Parathyroid adenoma (tissue), 2 donors: Measurements from ENCODE around the gene FOXJ2.

ENCODE experiments used
- H2AFZ ChIP-seq: fragments of 300-600 bp; sonication (generic); one replicate; pipeline ENCODE4 v1.7.0; 2017; ENCODE audit warnings: antibody characterized with exemption, mild to moderate bottlenecking
- H3K27ac ChIP-seq: fragments of 300-600 bp; sonication (generic); one replicate; pipeline ENCODE4 v1.7.0; 2017
- H3K27me3 ChIP-seq: fragments of 300-600 bp; sonication (generic); one replicate; pipeline ENCODE4 v1.7.0; 2017; ENCODE audit warnings: low read length; ENCODE audit not compliant: control insufficient read depth, insufficient read depth
- H3K36me3 ChIP-seq: fragments of 300-600 bp; sonication (generic); one replicate; pipeline ENCODE4 v1.7.0; 2017; ENCODE audit warnings: low read length; ENCODE audit not compliant: control insufficient read depth, insufficient read depth
- H3K4me1 ChIP-seq: fragments of 300-600 bp; sonication (generic); one replicate; pipeline ENCODE4 v1.7.0; 2017; ENCODE audit warnings: control low read depth
- H3K4me2 ChIP-seq: fragments of 300-600 bp; sonication (generic); one replicate; pipeline ENCODE4 v1.7.0; 2017; ENCODE audit warnings: low read length
- H3K4me3 ChIP-seq: fragments of 300-600 bp; sonication (generic); one replicate; pipeline ENCODE4 v1.7.0; 2017; ENCODE audit warnings: low read depth, low read length
- H3K79me2 ChIP-seq: fragments of 300-600 bp; sonication (generic); one replicate; pipeline ENCODE4 v1.7.0; 2017; ENCODE audit warnings: control low read depth
- H3K9ac ChIP-seq: fragments of 300-600 bp; sonication (generic); one replicate; pipeline ENCODE4 v1.7.0; 2017; ENCODE audit warnings: mild to moderate bottlenecking
- H3K9me3 ChIP-seq: fragments of 300-600 bp; sonication (generic); one replicate; pipeline ENCODE4 v1.7.0; 2017; ENCODE audit warnings: low read length; ENCODE audit not compliant: control insufficient read depth
- CTCF ChIP-seq: fragments of 300-600 bp; sonication (generic); IDR thresholded peaks from one replicate; pipeline ENCODE4 v1.7.0; 2017; ENCODE audit warnings: antibody characterized with exemption, mild to moderate bottlenecking
- donor health status: primary hyperparathyroidism.

The FOXJ2 gene

GRCh38 chr12:8045952-8046944, 13.7 kb downstream of the FOXJ2 start:
- H3K36me3 ChIP-seq: no peaks in the 10 kb centered on the region
- no peaks in the 10 kb centered on the region for H3K27me3 ChIP-seq
- no peak overlapping the region for H3K9ac ChIP-seq
- H3K27ac ChIP-seq: no peak overlapping the region
- H3K4me1 ChIP-seq: no peaks in the 10 kb centered on the region
- H3K4me2 ChIP-seq: no peak overlapping the region
- no peak overlapping the region for H3K4me3 ChIP-seq
- no peaks in the 10 kb centered on the region for H3K79me2 ChIP-seq
- H3K9me3 ChIP-seq: no peaks in the 10 kb centered on the region
- TF ChIP-seq CTCF: peak; percentile 89
- H2AFZ ChIP-seq: no peak overlapping the region

- Histone ChIP-seq H3K4me1 (no peaks in the 10 kb centered on the region), H3K9ac (no peak overlapping the region), H3K79me2 (no peaks in the 10 kb centered on the region), H2AFZ (no peak overlapping the region), H3K9me3 (no peaks in the 10 kb centered on the region), H3K27me3 (no peaks in the 10 kb centered on the region), H3K4me2 (no peak overlapping the region), H3K4me3 (no peak overlapping the region), H3K27ac (no peak overlapping the region), H3K36me3 (no peaks in the 10 kb centered on the region)
- TF ChIP-seq CTCF: no peak
Observed at GRCh38 chr12:8047842-8048241, 15.3 kb downstream of the FOXJ2 start.

- Histone ChIP-seq H3K27ac (no peak overlapping the region), H3K9me3 (no peaks in the 10 kb centered on the region), H2AFZ (no peak overlapping the region), H3K36me3 (no peaks in the 10 kb centered on the region), H3K4me2 (no peak overlapping the region), H3K79me2 (no peaks in the 10 kb centered on the region), H3K4me1 (no peaks in the 10 kb centered on the region), H3K27me3 (no peaks in the 10 kb centered on the region), H3K9ac (no peak overlapping the region), H3K4me3 (no peak overlapping the region)
- no peak for TF ChIP-seq CTCF
Observed at GRCh38 chr12:8048906-8049305, 16.4 kb downstream of the FOXJ2 start.

- Histone ChIP-seq H3K4me2 (no peak overlapping the region), H3K79me2 (no peaks in the 10 kb centered on the region), H3K9me3 (no peaks in the 10 kb centered on the region), H3K36me3 (no peaks in the 10 kb centered on the region), H3K27me3 (no peaks in the 10 kb centered on the region), H3K4me1 (no peaks in the 10 kb centered on the region), H2AFZ (no peak overlapping the region), H3K9ac (no peak overlapping the region), H3K4me3 (no peak overlapping the region), H3K27ac (no peak overlapping the region)
- no peak for TF ChIP-seq CTCF
Observed at GRCh38 chr12:8050600-8051250, 18.2 kb downstream of the FOXJ2 start.
